PC-9 (cell line): ENCODE data around the gene FAM216A. TPM values are rescaled to one million over a fixed set of nuclear protein-coding genes. Genes with fewer than 3 reads are reported as not detected.
"Not testable (repeated sequence)": the region's sequence is repeated elsewhere in the genome, so short reads cannot be mapped to it uniquely, and the experiment has no call there.

Source experiments
- BruUV-seq: library from RNA; stranded (reverse); fragments of 400-500 nt; replicated peaks from 2 replicates; lab custom pipeline; 2021; lab: Mats Ljungman, UMichigan
- CTCF ChIA-PET: fragments of 300-600 bp; sonication (Branson Sonifier 250); formaldehyde crosslinking; loops from one replicate; lab custom pipeline; 2022; ENCODE audit warnings: antibody characterized with exemption; lab: Charles Lee
- POLR2A ChIA-PET: fragments of 300-600 bp; sonication (Branson Sonifier 250); formaldehyde crosslinking; loops from one replicate; lab custom pipeline; 2022; ENCODE audit warnings: antibody characterized with exemption; ENCODE audit not compliant: unreplicated experiment; lab: Charles Lee
- DNase-seq, 2 experiments: peaks; one replicate each; pipeline versions ENCODE4 v3.0.0 to v3.0.0-alpha.2; 2015 to 2022; ENCODE audit warnings: mixed read lengths in 1 of 2
- H2AFZ ChIP-seq: fragments of 200-600 bp; sonication (generic); 2 replicates; pipeline ENCODE4 v1.8.1; 2017; ENCODE audit warnings: antibody characterized with exemption
- H3F3A ChIP-seq: fragments of 200-600 bp; sonication (generic); 2 replicates; pipeline ENCODE4 v1.8.1; 2017; ENCODE audit warnings: antibody characterized with exemption, mild to moderate bottlenecking, low read depth; ENCODE audit not compliant: insufficient read depth
- H3K27ac ChIP-seq: fragments of 200-600 bp; sonication (generic); 2 replicates; pipeline ENCODE4 v1.6.1; 2016; ENCODE audit warnings: mixed run types
- H3K27me3 ChIP-seq: fragments of 200-600 bp; sonication (generic); 2 replicates; pipeline ENCODE4 v1.6.1; 2016; ENCODE audit warnings: low read depth, mixed run types; ENCODE audit not compliant: insufficient read depth
- H3K36me3 ChIP-seq: fragments of 200-600 bp; sonication (generic); 2 replicates; pipeline ENCODE4 v1.6.1; 2016; ENCODE audit warnings: low read depth, mixed run types
- H3K4me1 ChIP-seq: fragments of 200-600 bp; sonication (generic); replicated peaks from 2 replicates; pipeline ENCODE4 v1.6.1; 2016; ENCODE audit warnings: mixed run types; ENCODE audit not compliant: insufficient read depth
- H3K4me2 ChIP-seq: fragments of 200-600 bp; sonication (generic); 2 replicates; pipeline ENCODE4 v1.6.1; 2017; ENCODE audit warnings: mixed run types
- H3K4me3 ChIP-seq: fragments of 200-600 bp; sonication (generic); 2 replicates; pipeline ENCODE4 v1.6.1; 2016; ENCODE audit warnings: mixed run types
- H3K79me2 ChIP-seq: fragments of 200-600 bp; sonication (generic); 2 replicates; pipeline ENCODE4 v1.6.1; 2017; ENCODE audit warnings: low read depth, mixed run types
- H3K9me2 ChIP-seq: fragments of 200-600 bp; sonication (generic); 2 replicates; pipeline ENCODE4 v1.8.1; 2017; ENCODE audit warnings: mild to moderate bottlenecking; ENCODE audit not compliant: insufficient read depth
- H3K9me3 ChIP-seq: fragments of 200-600 bp; sonication (generic); 2 replicates; pipeline ENCODE4 v1.8.1; 2016; ENCODE audit warnings: low read depth; ENCODE audit not compliant: insufficient read depth
- H4K20me1 ChIP-seq: fragments of 200-600 bp; sonication (generic); 2 replicates; pipeline ENCODE4 v1.8.1; 2017; ENCODE audit not compliant: insufficient read depth
- EZH2 ChIP-seq: fragments of 200-600 bp; sonication (generic); IDR thresholded peaks from 2 replicates; pipeline ENCODE4 v1.8.0; 2017; ENCODE audit warnings: antibody characterized with exemption, low read depth
- intact Hi-C: fragments of 100-400 bp; cut with micrococcal nuclease; formaldehyde crosslinking; loops from one replicate; pipeline ENCODE4 v1.10.0; 2022; ENCODE audit not compliant: unreplicated experiment
- total RNA-seq: library from RNA; stranded (reverse); gene quantifications from 2 replicates; pipeline ENCODE4 v1.2.3, GENCODE V29; 2021
- TF ChIP-seq, protein P1 (sequence below): fragments of 200-600 bp; sonication (generic); conservative IDR thresholded peaks from 2 replicates; pipeline ENCODE4 v1.6.1; 2017; ENCODE audit warnings: mixed run types, antibody characterized with exemption, mild to moderate bottlenecking, moderate library complexity

FAM216A gene
- total RNA-seq, 1 experiment from 2014 or later, result 8.0 TPM

DNA sequence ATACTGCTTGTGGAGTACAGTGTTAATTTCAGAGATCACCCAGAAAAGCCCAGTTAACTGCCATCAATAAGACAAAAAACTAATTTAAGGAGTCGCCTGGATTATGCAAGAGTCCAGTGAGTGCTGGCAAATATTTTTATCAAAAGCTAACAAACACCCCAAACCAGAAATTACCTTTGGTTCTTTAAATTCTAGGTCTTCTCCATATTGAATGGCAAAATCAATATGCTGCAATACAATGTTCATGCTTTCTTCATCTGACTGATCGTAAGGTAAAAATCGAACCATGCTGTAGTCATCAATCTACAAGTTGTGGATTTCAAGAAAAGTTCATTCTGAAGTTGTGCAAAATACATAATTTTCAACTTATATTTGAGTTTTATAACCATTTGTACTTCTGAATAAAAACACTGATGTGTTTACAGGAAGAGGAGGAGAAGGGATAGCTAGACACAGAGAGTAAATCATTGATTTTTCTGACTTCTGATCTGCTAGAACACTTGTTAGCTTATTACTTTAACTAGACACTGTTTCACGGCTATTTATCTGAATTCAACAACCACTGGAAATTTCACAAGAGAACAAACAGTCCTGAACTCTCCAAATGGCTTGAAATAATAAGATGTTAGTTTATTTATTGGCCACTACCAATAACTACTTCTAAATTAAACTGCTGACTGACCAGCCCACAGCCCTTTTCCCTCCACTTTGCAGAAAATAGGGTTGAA lies 14.9 kb upstream of the FAM216A start:
- no peak for DNase-seq
- Histone ChIP-seq H3K4me1 (0 out of 2 replicates have a peak, but pooled peaks cover 4% of the 10 kb centered on the region), H3K79me2 (peaks cover 13% of the 10 kb centered on the region), H3K27ac (no peak overlapping the region), H3K4me3 (no peak overlapping the region), H3K36me3 (no peaks in the 10 kb centered on the region), H3K9me3 (no peaks in the 10 kb centered on the region), H3K4me2 (no peak overlapping the region), H4K20me1 (no peaks in the 10 kb centered on the region), H3K27me3 (no peaks in the 10 kb centered on the region), H3F3A (peaks cover 13% of the 10 kb centered on the region), H2AFZ (no peak overlapping the region), H3K9me2 (no peaks in the 10 kb centered on the region)
- CTCF ChIA-PET, result interaction anchor here (0.6 kb wide), 3 partner anchors 74 to 147 kb away, joined by 4 to 5 read pairs (median 4); no protein-coding TSS in a partner anchor
- no peak for TF ChIP-seq EZH2
- TF ChIP-seq, protein P1, sequence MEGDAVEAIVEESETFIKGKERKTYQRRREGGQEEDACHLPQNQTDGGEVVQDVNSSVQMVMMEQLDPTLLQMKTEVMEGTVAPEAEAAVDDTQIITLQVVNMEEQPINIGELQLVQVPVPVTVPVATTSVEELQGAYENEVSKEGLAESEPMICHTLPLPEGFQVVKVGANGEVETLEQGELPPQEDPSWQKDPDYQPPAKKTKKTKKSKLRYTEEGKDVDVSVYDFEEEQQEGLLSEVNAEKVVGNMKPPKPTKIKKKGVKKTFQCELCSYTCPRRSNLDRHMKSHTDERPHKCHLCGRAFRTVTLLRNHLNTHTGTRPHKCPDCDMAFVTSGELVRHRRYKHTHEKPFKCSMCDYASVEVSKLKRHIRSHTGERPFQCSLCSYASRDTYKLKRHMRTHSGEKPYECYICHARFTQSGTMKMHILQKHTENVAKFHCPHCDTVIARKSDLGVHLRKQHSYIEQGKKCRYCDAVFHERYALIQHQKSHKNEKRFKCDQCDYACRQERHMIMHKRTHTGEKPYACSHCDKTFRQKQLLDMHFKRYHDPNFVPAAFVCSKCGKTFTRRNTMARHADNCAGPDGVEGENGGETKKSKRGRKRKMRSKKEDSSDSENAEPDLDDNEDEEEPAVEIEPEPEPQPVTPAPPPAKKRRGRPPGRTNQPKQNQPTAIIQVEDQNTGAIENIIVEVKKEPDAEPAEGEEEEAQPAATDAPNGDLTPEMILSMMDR, result no peak
- POLR2A ChIA-PET, result no interaction called here
- intact Hi-C loops, result loop anchor here (5.0 kb wide), 2 partner anchors 59 to 244 kb away; no protein-coding TSS in a partner anchor
- no TSS peak for BruUV-seq

DNA sequence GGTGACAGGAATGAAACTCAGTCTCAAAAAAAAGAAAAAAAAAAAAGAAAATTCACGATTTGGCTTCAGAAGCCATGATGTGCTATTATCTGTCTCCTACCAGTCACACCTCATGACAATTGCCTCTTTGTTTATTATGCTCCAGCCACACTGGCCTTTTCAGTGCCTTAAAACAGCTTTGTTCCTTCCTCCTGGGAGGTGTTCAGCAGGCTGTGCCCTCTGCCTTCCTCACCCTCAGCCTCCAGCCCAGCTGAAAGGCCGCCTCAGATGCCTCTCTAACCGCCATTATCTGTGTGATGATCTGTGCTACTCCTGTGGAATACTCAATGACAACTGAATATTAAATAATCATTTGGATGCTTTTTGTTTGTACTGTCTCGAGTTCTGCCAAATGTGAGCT lies 9.9 kb upstream of the FAM216A start:
- no peak for DNase-seq
- H3K4me1 ChIP-seq, result no peaks in the 10 kb centered on the region
- no peaks in the 10 kb centered on the region for H3K9me3 ChIP-seq
- H3K79me2 ChIP-seq, result no peaks in the 10 kb centered on the region
- H3K36me3 ChIP-seq, result 0 out of 2 replicates have a peak, but pooled peaks cover 10% of the 10 kb centered on the region
- no peaks in the 10 kb centered on the region for H3K9me2 ChIP-seq
- H3K4me2 ChIP-seq, result no peak overlapping the region
- H3F3A ChIP-seq, result no peaks in the 10 kb centered on the region; the same call in 1 of the 2 replicates
- intact Hi-C loops, result no loop called here
- CTCF ChIA-PET, result no interaction called here
- no TSS peak for BruUV-seq
- TF ChIP-seq, protein P1, result no peak
- TF ChIP-seq EZH2, result no peak
- H3K27me3 ChIP-seq, result no peaks in the 10 kb centered on the region
- POLR2A ChIA-PET, result no interaction called here
- H4K20me1 ChIP-seq, result no peaks in the 10 kb centered on the region
- H3K27ac ChIP-seq, result no peak overlapping the region
- H2AFZ ChIP-seq, result no peak overlapping the region
- H3K4me3 ChIP-seq, result no peak overlapping the region

- intact Hi-C loops, H3K27me3 ChIP-seq, H3K4me3 ChIP-seq, H3F3A ChIP-seq, H3K9me2 ChIP-seq, H2AFZ ChIP-seq, POLR2A ChIA-PET, CTCF ChIA-PET, H3K27ac ChIP-seq, H3K4me2 ChIP-seq, H3K36me3 ChIP-seq, H4K20me1 ChIP-seq, DNase-seq, H3K9me3 ChIP-seq, H3K4me1 ChIP-seq, BruUV-seq, H3K79me2 ChIP-seq: not testable (repeated sequence)
Measured at GRCh38 chr12:110461189-110461588, 7.5 kb upstream of the FAM216A start.
